ENCODE results near the gene HS6ST2.

- TF ChIP-seq EZH2 (IDR thresholded peaks at IDR 0.05) (no peak), POLR2AphosphoS5 (IDR thresholded peaks at IDR 0.05; ENCODE audit: borderline replicate concordance, low read depth, low read length) (no peak), FOXP2 (optimal IDR thresholded peaks at IDR 0.05; ENCODE audit: control extremely low read depth, extremely low read length, insufficient read depth) (no peak)
Observed at GRCh38 chrX:132712350-132712749, 246.1 kb downstream of the HS6ST2 start.

All from SK-N-MC (cell line).